SK-N-SH treated with all-trans-retinoic acid at 6 μM for 48 hours (cell line): ENCODE measurements around the gene NTS.

ENCODE experiments used
- ATAC-seq: fragments of 200-7000 bp; cut with Tn5 transposase; 3 replicates; pipeline ENCODE4 v1.9.1; 2020; ENCODE audit warnings: mild to moderate bottlenecking, moderate library complexity
- ARNTL ChIP-seq: fragments of 450-650 bp; formaldehyde crosslinking; IDR thresholded peaks from 2 replicates; pipeline ENCODE4 v1.5.0; 2020; ENCODE audit warnings: low read depth, mild to moderate bottlenecking, moderate library complexity, borderline replicate concordance
- BACH2 ChIP-seq: fragments of 250-450 bp; sonication (Bioruptor Pico); IDR thresholded peaks from 2 replicates; pipeline ENCODE4 v1.9.0; 2021; ENCODE audit warnings: mild to moderate bottlenecking, borderline replicate concordance
- CREB5 ChIP-seq: fragments of 250-450 bp; sonication (Bioruptor Pico); IDR thresholded peaks from 2 replicates; pipeline ENCODE4 v1.5.1; 2020; ENCODE audit warnings: low read depth, mild to moderate bottlenecking, moderate library complexity
- CSDC2 ChIP-seq: fragments of 250-450 bp; sonication (Bioruptor Pico); IDR thresholded peaks from 2 replicates; pipeline ENCODE4 v1.5.0; 2020; ENCODE audit warnings: mild to moderate bottlenecking, moderate library complexity
- CSRNP3 ChIP-seq: fragments of 250-450 bp; sonication (Bioruptor Pico); IDR thresholded peaks from 2 replicates; pipeline ENCODE4 v1.5.1; 2021; ENCODE audit warnings: mild to moderate bottlenecking, moderate library complexity
- ESRRG ChIP-seq: fragments of 250-450 bp; sonication (Bioruptor Pico); IDR thresholded peaks from 2 replicates; pipeline ENCODE4 v1.6.1; 2021; ENCODE audit warnings: mild to moderate bottlenecking
- GLIS3 ChIP-seq: fragments of 250-450 bp; sonication (Bioruptor Pico); IDR thresholded peaks from 2 replicates; pipeline ENCODE4 v1.5.0; 2020; ENCODE audit warnings: mild to moderate bottlenecking, moderate library complexity
- ISL1 ChIP-seq: fragments of 250-450 bp; sonication (Bioruptor Pico); IDR thresholded peaks from 2 replicates; pipeline ENCODE4 v2.1.2; 2022; ENCODE audit warnings: mild to moderate bottlenecking, moderate library complexity
- OSR1 ChIP-seq: fragments of 250-450 bp; sonication (Bioruptor Pico); IDR thresholded peaks from 2 replicates; pipeline ENCODE4 v1.8.0; 2022; ENCODE audit warnings: moderate library complexity, mild to moderate bottlenecking, inconsistent platforms
- PPARA ChIP-seq: fragments of 250-450 bp; sonication (Bioruptor Pico); IDR thresholded peaks from 2 replicates; pipeline ENCODE4 v1.5.0; 2020; ENCODE audit warnings: mild to moderate bottlenecking, borderline replicate concordance
- RARB ChIP-seq: fragments of 250-450 bp; sonication (Bioruptor Pico); IDR thresholded peaks from 2 replicates; pipeline ENCODE4 v1.8.0; 2021; ENCODE audit warnings: mild to moderate bottlenecking, moderate library complexity
- SNAI2 ChIP-seq: fragments of 250-450 bp; sonication (Bioruptor Pico); IDR thresholded peaks from 2 replicates; pipeline ENCODE4 v1.5.0; 2020; ENCODE audit warnings: mild to moderate bottlenecking, moderate library complexity
- TCF4 ChIP-seq: fragments of 250-450 bp; sonication (Bioruptor Pico); IDR thresholded peaks from 2 replicates; pipeline ENCODE4 v1.8.0; 2021; ENCODE audit warnings: mild to moderate bottlenecking, moderate library complexity, borderline replicate concordance
- TOX ChIP-seq: fragments of 250-450 bp; sonication (Bioruptor Pico); IDR thresholded peaks from 2 replicates; pipeline ENCODE4 v1.8.0; 2021; ENCODE audit warnings: mild to moderate bottlenecking, moderate library complexity, borderline replicate concordance
- ZC3H10 ChIP-seq: fragments of 250-450 bp; sonication (Bioruptor Pico); IDR thresholded peaks from 2 replicates; pipeline ENCODE4 v1.5.1; 2021; ENCODE audit warnings: mild to moderate bottlenecking, moderate library complexity
- ZFP3 ChIP-seq: fragments of 250-450 bp; sonication (Bioruptor Pico); IDR thresholded peaks from 2 replicates; pipeline ENCODE4 v1.5.0; 2020; ENCODE audit warnings: mild to moderate bottlenecking, moderate library complexity
- ZFP30 ChIP-seq: fragments of 450-650 bp; formaldehyde crosslinking; IDR thresholded peaks from 2 replicates; pipeline ENCODE4 v1.5.0; 2022; ENCODE audit warnings: mild to moderate bottlenecking, moderate library complexity
- ZNF565 ChIP-seq: fragments of 450-650 bp; formaldehyde crosslinking; conservative IDR thresholded peaks from 2 replicates; pipeline ENCODE4 v1.5.0; 2020; ENCODE audit warnings: low read depth, mild to moderate bottlenecking, moderate library complexity
- ZNF70 ChIP-seq: fragments of 450-650 bp; formaldehyde crosslinking; IDR thresholded peaks from 2 replicates; pipeline ENCODE4 v1.5.0; 2020; ENCODE audit warnings: mild to moderate bottlenecking, moderate library complexity
- ZNF8 ChIP-seq: fragments of 450-650 bp; formaldehyde crosslinking; IDR thresholded peaks from 2 replicates; pipeline ENCODE4 v1.5.0; 2020; ENCODE audit warnings: mild to moderate bottlenecking, moderate library complexity
- TF ChIP-seq, protein P1 (sequence below): fragments of 250-450 bp; sonication (Bioruptor Pico); IDR thresholded peaks from 2 replicates; pipeline ENCODE4 v1.8.0; 2020; ENCODE audit warnings: mild to moderate bottlenecking, moderate library complexity, borderline replicate concordance

Gene NTS

DNA sequence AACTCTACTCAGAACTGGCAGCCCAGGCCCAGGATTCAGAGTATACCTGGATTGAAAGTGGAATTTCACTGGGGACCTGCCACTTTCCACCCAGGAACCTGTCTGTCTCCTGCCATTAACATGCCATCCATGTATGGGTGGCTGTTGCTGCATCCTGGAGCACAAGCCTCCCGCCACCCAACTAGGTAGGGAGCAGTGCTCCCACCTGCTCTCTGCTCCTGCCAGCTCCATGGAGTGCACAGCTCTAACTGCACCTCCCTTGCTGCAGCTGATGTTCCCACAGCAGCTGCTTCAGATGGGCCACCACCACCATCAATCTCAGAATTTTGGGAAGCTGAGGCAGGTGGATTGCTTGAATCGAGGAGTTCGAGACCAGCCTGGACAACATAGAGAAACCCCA lies 17.1 kb upstream of the NTS start (continued):
- TF ChIP-seq CSRNP3 (CRISPR knock-in tag) = no peak

DNA sequence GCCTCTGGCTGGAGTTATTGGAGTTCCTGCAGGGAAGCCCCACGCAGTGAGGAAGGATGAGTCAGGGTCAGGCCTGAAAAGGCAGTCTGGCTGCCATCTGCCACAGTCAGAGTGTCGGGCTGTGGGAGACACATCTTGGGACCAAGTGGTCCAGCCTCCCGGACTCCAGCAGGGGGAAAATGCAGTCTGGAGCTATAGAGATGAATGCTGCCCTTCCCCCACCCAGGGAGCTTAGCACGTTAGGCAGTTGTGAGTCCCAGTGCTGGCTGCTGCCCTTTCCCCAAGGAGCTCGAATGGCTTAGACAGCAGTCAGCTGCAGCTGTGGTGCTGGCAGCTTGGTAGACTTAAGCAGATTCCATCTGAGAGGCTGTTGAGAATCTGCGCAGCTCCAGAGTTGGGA lies 8.2 kb upstream of the NTS start:
- no peak for TF ChIP-seq TOX (CRISPR knock-in tag)
- TF ChIP-seq ESRRG (CRISPR knock-in tag) = no peak
- no peak for TF ChIP-seq ZC3H10 (CRISPR knock-in tag)
- no peak for TF ChIP-seq PPARA
- no peak for TF ChIP-seq TCF4 (CRISPR knock-in tag)
- no peak for TF ChIP-seq GLIS3 (CRISPR knock-in tag)
- TF ChIP-seq ARNTL = no peak
- TF ChIP-seq ZFP3 (CRISPR knock-in tag) = no peak
- TF ChIP-seq CREB5 (CRISPR knock-in tag) = no peak
- no peak for TF ChIP-seq ZNF565 (CRISPR knock-in tag)
- no peak for TF ChIP-seq ISL1 (CRISPR knock-in tag)
- no peak for TF ChIP-seq SNAI2 (CRISPR knock-in tag)
- TF ChIP-seq, all 23 proteins: peak for 0
- no peak for ATAC-seq

- TF ChIP-seq TOX (CRISPR knock-in tag) (no peak), OSR1 (CRISPR knock-in tag) (no peak), ZFP3 (CRISPR knock-in tag) (no peak), ZFP30 (no peak), ZC3H10 (CRISPR knock-in tag) (no peak), RARB (no peak), TCF4 (CRISPR knock-in tag) (no peak), ISL1 (CRISPR knock-in tag) (no peak), ZNF565 (CRISPR knock-in tag) (no peak), ARNTL (no peak), BACH2 (CRISPR knock-in tag) (no peak), GLIS3 (CRISPR knock-in tag) (no peak), CSDC2 (CRISPR knock-in tag) (no peak), CREB5 (CRISPR knock-in tag) (no peak), ZNF8 (CRISPR knock-in tag) (no peak)
- TF ChIP-seq, protein P1, sequence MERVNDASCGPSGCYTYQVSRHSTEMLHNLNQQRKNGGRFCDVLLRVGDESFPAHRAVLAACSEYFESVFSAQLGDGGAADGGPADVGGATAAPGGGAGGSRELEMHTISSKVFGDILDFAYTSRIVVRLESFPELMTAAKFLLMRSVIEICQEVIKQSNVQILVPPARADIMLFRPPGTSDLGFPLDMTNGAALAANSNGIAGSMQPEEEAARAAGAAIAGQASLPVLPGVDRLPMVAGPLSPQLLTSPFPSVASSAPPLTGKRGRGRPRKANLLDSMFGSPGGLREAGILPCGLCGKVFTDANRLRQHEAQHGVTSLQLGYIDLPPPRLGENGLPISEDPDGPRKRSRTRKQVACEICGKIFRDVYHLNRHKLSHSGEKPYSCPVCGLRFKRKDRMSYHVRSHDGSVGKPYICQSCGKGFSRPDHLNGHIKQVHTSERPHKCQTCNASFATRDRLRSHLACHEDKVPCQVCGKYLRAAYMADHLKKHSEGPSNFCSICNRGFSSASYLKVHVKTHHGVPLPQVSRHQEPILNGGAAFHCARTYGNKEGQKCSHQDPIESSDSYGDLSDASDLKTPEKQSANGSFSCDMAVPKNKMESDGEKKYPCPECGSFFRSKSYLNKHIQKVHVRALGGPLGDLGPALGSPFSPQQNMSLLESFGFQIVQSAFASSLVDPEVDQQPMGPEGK (CRISPR knock-in tag) = no peak
- ATAC-seq = peak; percentile 98
Measured at GRCh38 chr12:85866986-85867776, 6.9 kb upstream of the NTS start.

- no peak for TF ChIP-seq ARNTL
- no peak for TF ChIP-seq ZFP30
- no peak for TF ChIP-seq ZFP3 (CRISPR knock-in tag)
- no peak for TF ChIP-seq ZNF565 (CRISPR knock-in tag)
- no peak for TF ChIP-seq TOX (CRISPR knock-in tag)
- TF ChIP-seq RARB = no peak
- no peak for TF ChIP-seq ZNF8 (CRISPR knock-in tag)
- no peak for TF ChIP-seq ISL1 (CRISPR knock-in tag)
- no peak for TF ChIP-seq ZNF70 (CRISPR knock-in tag)
- TF ChIP-seq CSDC2 (CRISPR knock-in tag) = no peak
- TF ChIP-seq, protein P1 (CRISPR knock-in tag) = no peak
- TF ChIP-seq ESRRG (CRISPR knock-in tag) = no peak
- TF ChIP-seq, all 23 proteins: peak for 0
- ATAC-seq = peak; percentile 83
Measured at GRCh38 chr12:85872497-85873091, 1.5 kb upstream of the NTS start.
